ENCODE results near the gene CD84.
"Not testable (repeated sequence)": the region's sequence is repeated elsewhere in the genome, so short reads cannot be mapped to it uniquely, and the experiment has no call there.

DNA sequence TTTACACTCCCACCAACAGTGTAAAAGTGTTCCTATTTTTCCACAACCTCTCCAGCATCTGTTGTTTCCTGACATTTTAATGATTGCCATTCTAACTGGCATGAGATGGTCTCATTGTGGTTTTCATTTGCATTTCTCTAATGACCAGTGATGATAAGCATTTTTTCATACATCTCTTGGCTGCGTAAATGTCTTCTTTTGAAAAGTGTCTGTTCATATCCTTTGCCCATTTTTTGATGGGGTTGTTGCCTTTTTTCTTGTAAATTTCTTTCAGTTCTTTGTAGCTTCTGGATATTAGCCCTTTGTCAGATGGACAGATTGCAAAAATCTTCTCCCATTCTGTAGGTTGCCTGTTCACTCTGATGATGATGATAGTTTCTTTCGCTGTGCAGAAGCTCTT is 3.7 kb upstream of the CD84 start:
- TF ChIP-seq, protein P1, sequence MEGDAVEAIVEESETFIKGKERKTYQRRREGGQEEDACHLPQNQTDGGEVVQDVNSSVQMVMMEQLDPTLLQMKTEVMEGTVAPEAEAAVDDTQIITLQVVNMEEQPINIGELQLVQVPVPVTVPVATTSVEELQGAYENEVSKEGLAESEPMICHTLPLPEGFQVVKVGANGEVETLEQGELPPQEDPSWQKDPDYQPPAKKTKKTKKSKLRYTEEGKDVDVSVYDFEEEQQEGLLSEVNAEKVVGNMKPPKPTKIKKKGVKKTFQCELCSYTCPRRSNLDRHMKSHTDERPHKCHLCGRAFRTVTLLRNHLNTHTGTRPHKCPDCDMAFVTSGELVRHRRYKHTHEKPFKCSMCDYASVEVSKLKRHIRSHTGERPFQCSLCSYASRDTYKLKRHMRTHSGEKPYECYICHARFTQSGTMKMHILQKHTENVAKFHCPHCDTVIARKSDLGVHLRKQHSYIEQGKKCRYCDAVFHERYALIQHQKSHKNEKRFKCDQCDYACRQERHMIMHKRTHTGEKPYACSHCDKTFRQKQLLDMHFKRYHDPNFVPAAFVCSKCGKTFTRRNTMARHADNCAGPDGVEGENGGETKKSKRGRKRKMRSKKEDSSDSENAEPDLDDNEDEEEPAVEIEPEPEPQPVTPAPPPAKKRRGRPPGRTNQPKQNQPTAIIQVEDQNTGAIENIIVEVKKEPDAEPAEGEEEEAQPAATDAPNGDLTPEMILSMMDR (IDR thresholded peaks at IDR 0.05): not testable (repeated sequence)
- not testable (repeated sequence) for TF ChIP-seq POLR2A (IDR thresholded peaks at IDR 0.05)
